Measurements from ENCODE around the gene MUC2.

DNA sequence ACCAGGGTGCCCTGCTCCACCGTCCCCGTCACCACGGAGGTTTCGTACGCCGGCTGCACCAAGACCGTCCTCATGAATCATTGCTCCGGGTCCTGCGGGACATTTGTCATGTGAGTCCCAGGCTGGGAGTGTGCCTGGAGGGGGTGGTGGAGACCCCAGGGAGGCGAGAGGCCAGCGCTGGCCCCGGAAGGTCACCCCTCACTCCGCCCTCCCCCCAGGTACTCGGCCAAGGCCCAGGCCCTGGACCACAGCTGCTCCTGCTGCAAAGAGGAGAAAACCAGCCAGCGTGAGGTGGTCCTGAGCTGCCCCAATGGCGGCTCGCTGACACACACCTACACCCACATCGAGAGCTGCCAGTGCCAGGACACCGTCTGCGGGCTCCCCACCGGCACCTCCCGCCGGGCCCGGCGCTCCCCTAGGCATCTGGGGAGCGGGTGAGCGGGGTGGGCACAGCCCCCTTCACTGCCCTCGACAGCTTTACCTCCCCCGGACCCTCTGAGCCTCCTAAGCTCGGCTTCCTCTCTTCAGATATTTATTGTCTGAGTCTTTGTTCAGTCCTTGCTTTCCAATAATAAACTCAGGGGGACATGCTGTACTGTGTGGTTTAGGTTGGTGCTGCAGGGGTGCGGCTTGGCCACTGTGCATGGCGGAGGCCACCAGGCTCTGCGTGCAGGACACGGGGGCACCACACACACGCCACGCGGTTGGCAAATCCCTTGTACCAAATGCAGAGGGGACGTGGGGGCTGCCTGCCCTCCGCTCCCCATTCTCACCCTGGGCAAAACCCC is 35.4 kb downstream of the MUC2 start:
- TF ChIP-seq, protein P1, sequence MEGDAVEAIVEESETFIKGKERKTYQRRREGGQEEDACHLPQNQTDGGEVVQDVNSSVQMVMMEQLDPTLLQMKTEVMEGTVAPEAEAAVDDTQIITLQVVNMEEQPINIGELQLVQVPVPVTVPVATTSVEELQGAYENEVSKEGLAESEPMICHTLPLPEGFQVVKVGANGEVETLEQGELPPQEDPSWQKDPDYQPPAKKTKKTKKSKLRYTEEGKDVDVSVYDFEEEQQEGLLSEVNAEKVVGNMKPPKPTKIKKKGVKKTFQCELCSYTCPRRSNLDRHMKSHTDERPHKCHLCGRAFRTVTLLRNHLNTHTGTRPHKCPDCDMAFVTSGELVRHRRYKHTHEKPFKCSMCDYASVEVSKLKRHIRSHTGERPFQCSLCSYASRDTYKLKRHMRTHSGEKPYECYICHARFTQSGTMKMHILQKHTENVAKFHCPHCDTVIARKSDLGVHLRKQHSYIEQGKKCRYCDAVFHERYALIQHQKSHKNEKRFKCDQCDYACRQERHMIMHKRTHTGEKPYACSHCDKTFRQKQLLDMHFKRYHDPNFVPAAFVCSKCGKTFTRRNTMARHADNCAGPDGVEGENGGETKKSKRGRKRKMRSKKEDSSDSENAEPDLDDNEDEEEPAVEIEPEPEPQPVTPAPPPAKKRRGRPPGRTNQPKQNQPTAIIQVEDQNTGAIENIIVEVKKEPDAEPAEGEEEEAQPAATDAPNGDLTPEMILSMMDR (IDR thresholded peaks at IDR 0.05) = no peak
- TF ChIP-seq EP300 (IDR thresholded peaks at IDR 0.05; ENCODE audit: low read depth) = no peak
